HG03175 (cell line): ENCODE results near the gene C1S.

ENCODE experiments used
- ATAC-seq: cut with Tn5 transposase; IDR thresholded peaks from one replicate; pipeline ENCODE4 v1.9.1; 2021; ENCODE audit warnings: mild to moderate bottlenecking, moderate library complexity; ENCODE audit not compliant: unreplicated experiment

Gene C1S

GRCh38 chr12:7075518-7075917 is 15.0 kb downstream of the C1S start:
- ATAC-seq: no peak

- ATAC-seq: no peak
Observed at GRCh38 chr12:7075939-7076338, 15.4 kb downstream of the C1S start.

GRCh38 chr12:7076493-7076892 is 16.0 kb downstream of the C1S start:
- no peak for ATAC-seq

GRCh38 chr12:7078163-7078562 is 17.6 kb downstream of the C1S start:
- ATAC-seq: no peak

GRCh38 chr12:7079826-7080125 is 19.3 kb downstream of the C1S start:
- ATAC-seq: no peak

- ATAC-seq: no peak
Observed at GRCh38 chr12:7081037-7081436, 20.5 kb downstream of the C1S start.

GRCh38 chr12:7083125-7083524 is 22.6 kb downstream of the C1S start:
- no peak for ATAC-seq

- no peak for ATAC-seq
Observed at GRCh38 chr12:7089196-7089871, 28.8 kb downstream of the C1S start.

GRCh38 chr12:7090222-7090998 is 29.9 kb downstream of the C1S start:
- ATAC-seq: no peak

- ATAC-seq: no peak
Observed at GRCh38 chr12:7091171-7091570, 30.7 kb downstream of the C1S start.

GRCh38 chr12:7091660-7092228 is 31.2 kb downstream of the C1S start:
- ATAC-seq: no peak

- no peak for ATAC-seq
Observed at GRCh38 chr12:7092229-7092985, 31.9 kb downstream of the C1S start, which contains the start of gene C1R. Gene C1R, minus strand, starts transcription at chr12:7092445. Its CDS starts 57 bp downstream, at chr12:7092388.

GRCh38 chr12:7092986-7093460 is 32.5 kb downstream of the C1S start:
- no peak for ATAC-seq

- ATAC-seq: no peak
Observed at GRCh38 chr12:7093486-7093885, 33.0 kb downstream of the C1S start.

- no peak for ATAC-seq
Observed at GRCh38 chr12:7093892-7094291, 33.4 kb downstream of the C1S start.

- no peak for ATAC-seq
Observed at GRCh38 chr12:7096006-7096932, 35.8 kb downstream of the C1S start.

- no peak for ATAC-seq
Observed at GRCh38 chr12:7096979-7097378, 36.5 kb downstream of the C1S start.

- no peak for ATAC-seq
Observed at GRCh38 chr12:7099290-7099996, 38.9 kb downstream of the C1S start.

- ATAC-seq: no peak
Observed at GRCh38 chr12:7100239-7100638, 39.7 kb downstream of the C1S start.
